Neuron (in vitro differentiated cells): Measurements from ENCODE around the gene AMN.

Source experiments
- H2AFZ ChIP-seq: one replicate; pipeline ENCODE4 v1.6.1; 2013; ENCODE audit warnings: low read depth, mild to moderate bottlenecking, inconsistent platforms, low read length, moderate library complexity
- H3K27me3 ChIP-seq: one replicate; pipeline ENCODE4 v1.6.1; 2013; ENCODE audit warnings: low read length; ENCODE audit not compliant: insufficient read depth
- H3K36me3 ChIP-seq: one replicate; pipeline ENCODE4 v1.6.1; 2013; ENCODE audit warnings: low read length; ENCODE audit not compliant: insufficient read depth
- H3K4me1 ChIP-seq: one replicate; pipeline ENCODE4 v1.6.1; 2013; ENCODE audit warnings: low read length; ENCODE audit not compliant: insufficient read depth
- H3K4me3 ChIP-seq: 2 replicates; pipeline ENCODE4 v1.5.1; 2013; ENCODE audit warnings: mild to moderate bottlenecking, low read length, moderate library complexity
- H3K9me3 ChIP-seq: one replicate; pipeline ENCODE4 v1.6.1; 2013; ENCODE audit warnings: low read length

The AMN gene

GRCh38 chr14:102930753-102931579 lies 8.5 kb downstream of the AMN start:
- H3K9me3 ChIP-seq, result peaks cover 2% of the 10 kb centered on the region
- H3K36me3 ChIP-seq, result peaks cover 15% of the 10 kb centered on the region
- peaks cover 10% of the 10 kb centered on the region for H3K4me1 ChIP-seq
- peaks cover 15% of the 10 kb centered on the region for H3K27me3 ChIP-seq
- no peak overlapping the region for H3K4me3 ChIP-seq
- H2AFZ ChIP-seq, result no peak overlapping the region

- Histone ChIP-seq H3K9me3 (peaks cover 2% of the 10 kb centered on the region), H2AFZ (no peak overlapping the region), H3K4me3 (no peak overlapping the region), H3K36me3 (peaks cover 21% of the 10 kb centered on the region), H3K27me3 (peaks cover 15% of the 10 kb centered on the region), H3K4me1 (peaks cover 8% of the 10 kb centered on the region)
Observed at GRCh38 chr14:102931580-102932285, 9.3 kb downstream of the AMN start.

GRCh38 chr14:102932484-102933248 lies 10.2 kb downstream of the AMN start:
- H3K27me3 ChIP-seq, result peaks cover 10% of the 10 kb centered on the region

GRCh38 chr14:102933618-102934231 lies 11.3 kb downstream of the AMN start:
- H2AFZ ChIP-seq, result no peak overlapping the region
- no peak overlapping the region for H3K4me3 ChIP-seq
- H3K9me3 ChIP-seq, result peaks cover 2% of the 10 kb centered on the region
- peaks cover 9% of the 10 kb centered on the region for H3K27me3 ChIP-seq
- H3K36me3 ChIP-seq, result peaks cover 29% of the 10 kb centered on the region
- peaks cover 4% of the 10 kb centered on the region for H3K4me1 ChIP-seq

More at GRCh38 chr14:102932484-102933248, 10.2 kb downstream of the AMN start:
- Histone ChIP-seq H3K9me3 (peaks cover 2% of the 10 kb centered on the region), H2AFZ (no peak overlapping the region), H3K4me1 (peaks cover 8% of the 10 kb centered on the region), H3K36me3 (peaks cover 29% of the 10 kb centered on the region), H3K4me3 (no peak overlapping the region)

- H2AFZ ChIP-seq, result no peak overlapping the region
- no peak overlapping the region for H3K4me3 ChIP-seq
- peaks cover 2% of the 10 kb centered on the region for H3K9me3 ChIP-seq
- peaks cover 46% of the 10 kb centered on the region for H3K36me3 ChIP-seq
- H3K4me1 ChIP-seq, result no peaks in the 10 kb centered on the region
- H3K27me3 ChIP-seq, result no peaks in the 10 kb centered on the region
Observed at GRCh38 chr14:102935756-102936155, 13.3 kb downstream of the AMN start.

- Histone ChIP-seq H3K4me3 (no peak overlapping the region), H3K9me3 (no peaks in the 10 kb centered on the region), H3K4me1 (no peaks in the 10 kb centered on the region), H3K36me3 (peaks cover 60% of the 10 kb centered on the region), H2AFZ (no peak overlapping the region), H3K27me3 (no peaks in the 10 kb centered on the region)
Observed at GRCh38 chr14:102937331-102938175, 15.1 kb downstream of the AMN start.

- H2AFZ ChIP-seq, result no peak overlapping the region
- H3K36me3 ChIP-seq, result peaks cover 59% of the 10 kb centered on the region
- no peak overlapping the region for H3K4me3 ChIP-seq
- H3K9me3 ChIP-seq, result no peaks in the 10 kb centered on the region
- H3K27me3 ChIP-seq, result no peaks in the 10 kb centered on the region
- no peaks in the 10 kb centered on the region for H3K4me1 ChIP-seq
Observed at GRCh38 chr14:102938191-102938590, 15.7 kb downstream of the AMN start.

GRCh38 chr14:102939329-102939728 lies 16.9 kb downstream of the AMN start:
- H3K27me3 ChIP-seq, result no peaks in the 10 kb centered on the region
- H3K4me1 ChIP-seq, result no peaks in the 10 kb centered on the region
- no peak overlapping the region for H3K4me3 ChIP-seq
- no peaks in the 10 kb centered on the region for H3K9me3 ChIP-seq
- no peak overlapping the region for H2AFZ ChIP-seq
- peaks cover 62% of the 10 kb centered on the region for H3K36me3 ChIP-seq

- no peaks in the 10 kb centered on the region for H3K9me3 ChIP-seq
- H3K36me3 ChIP-seq, result peaks cover 68% of the 10 kb centered on the region
- H3K4me1 ChIP-seq, result no peaks in the 10 kb centered on the region
- H3K27me3 ChIP-seq, result no peaks in the 10 kb centered on the region
- H3K4me3 ChIP-seq, result no peak overlapping the region
- no peak overlapping the region for H2AFZ ChIP-seq
Observed at GRCh38 chr14:102939820-102940561, 17.5 kb downstream of the AMN start.

GRCh38 chr14:102940729-102941362 lies 18.4 kb downstream of the AMN start:
- H2AFZ ChIP-seq, result no peak overlapping the region
- H3K9me3 ChIP-seq, result no peaks in the 10 kb centered on the region
- H3K36me3 ChIP-seq, result peaks cover 75% of the 10 kb centered on the region
- no peaks in the 10 kb centered on the region for H3K27me3 ChIP-seq
- no peaks in the 10 kb centered on the region for H3K4me1 ChIP-seq
- no peak overlapping the region for H3K4me3 ChIP-seq

GRCh38 chr14:102941419-102942011 lies 19.1 kb downstream of the AMN start:
- H3K27me3 ChIP-seq, result no peaks in the 10 kb centered on the region
- no peaks in the 10 kb centered on the region for H3K4me1 ChIP-seq
- H2AFZ ChIP-seq, result no peak overlapping the region
- H3K4me3 ChIP-seq, result no peak overlapping the region
- peaks cover 75% of the 10 kb centered on the region for H3K36me3 ChIP-seq
- no peaks in the 10 kb centered on the region for H3K9me3 ChIP-seq
